HepG2 (cell line): ENCODE data around the gene NDUFB4.

Experiments
- NFRKB ChIP-seq: fragments of 450-650 bp; IDR thresholded peaks from 2 replicates; pipeline ENCODE4 v1.6.1; 2017
- ZBTB14 ChIP-seq: sonication (generic); formaldehyde crosslinking; IDR thresholded peaks from 2 replicates; pipeline ENCODE4 v1.4.0; 2020; ENCODE audit warnings: missing genetic modification reagents
- ZNF510 ChIP-seq: sonication (generic); formaldehyde crosslinking; IDR thresholded peaks from 2 replicates; pipeline ENCODE4 v1.4.0; 2020; ENCODE audit warnings: low read depth, mild to moderate bottlenecking, missing genetic modification reagents

- TF ChIP-seq ZNF510 (no peak), NFRKB (no peak), ZBTB14 (CRISPR knock-in tag) (no peak)
Measured at GRCh38 chr3:120557115-120557514, 39.0 kb upstream of the NDUFB4 start.
